GM18867 (cell line): ENCODE measurements around the gene KIF25.
"Not testable (repeated sequence)": the region's sequence is repeated elsewhere in the genome, so short reads cannot be mapped to it uniquely, and the experiment has no call there.

Experiments
- ATAC-seq: cut with Tn5 transposase; IDR thresholded peaks from one replicate; pipeline ENCODE4 v1.9.1; 2021; ENCODE audit warnings: mild to moderate bottlenecking, moderate library complexity; ENCODE audit not compliant: unreplicated experiment

Gene KIF25

GRCh38 chr6:167974640-167975344 is 22.7 kb upstream of the KIF25 start:
- no peak for ATAC-seq

- no peak for ATAC-seq
These were observed 22.0 kb upstream of the KIF25 start for GRCh38 chr6:167975458-167975857.

GRCh38 chr6:167976116-167976657 is 21.3 kb upstream of the KIF25 start:
- not testable (repeated sequence) for ATAC-seq

GRCh38 chr6:167976708-167977107 is 20.8 kb upstream of the KIF25 start:
- no peak for ATAC-seq

- ATAC-seq: no peak
These were observed 19.6 kb upstream of the KIF25 start for GRCh38 chr6:167977717-167978467.

GRCh38 chr6:167978607-167979006 is 18.9 kb upstream of the KIF25 start:
- ATAC-seq: no peak

GRCh38 chr6:167979436-167980139 is 17.9 kb upstream of the KIF25 start:
- no peak for ATAC-seq

- ATAC-seq: no peak
These were observed 16.4 kb upstream of the KIF25 start for GRCh38 chr6:167980911-167981580.

- no peak for ATAC-seq
These were observed 15.5 kb upstream of the KIF25 start for GRCh38 chr6:167981916-167982462.

GRCh38 chr6:167984144-167984719 is 13.2 kb upstream of the KIF25 start:
- no peak for ATAC-seq

- no peak for ATAC-seq
These were observed 12.4 kb upstream of the KIF25 start for GRCh38 chr6:167984876-167985604.

GRCh38 chr6:167985911-167986595 is 11.4 kb upstream of the KIF25 start:
- ATAC-seq: no peak

- ATAC-seq: no peak
These were observed 9.9 kb upstream of the KIF25 start for GRCh38 chr6:167987396-167988153.

GRCh38 chr6:167988154-167988495 is 9.3 kb upstream of the KIF25 start:
- ATAC-seq: no peak

GRCh38 chr6:167988945-167989841 is 8.3 kb upstream of the KIF25 start:
- no peak for ATAC-seq

GRCh38 chr6:167990016-167990945 is 7.2 kb upstream of the KIF25 start:
- ATAC-seq: no peak
